Effector memory CD4-positive, alpha-beta T cell (primary cell): ENCODE measurements around the gene CORO2A.

Source experiments
- DNase-seq, 3 donors: peaks; one replicate each; pipeline ENCODE4 v3.0.0-alpha.2; 2020
- H3K27ac ChIP-seq: 2 replicates; pipeline ENCODE4 v1.7.0; 2013; ENCODE audit warnings: mild to moderate bottlenecking, low read length, moderate library complexity; ENCODE audit not compliant: insufficient read depth, poor library complexity, severe bottlenecking
- H3K27me3 ChIP-seq: replicated peaks from 2 replicates; pipeline ENCODE4 v1.7.0; 2013; ENCODE audit warnings: mild to moderate bottlenecking, low read length; ENCODE audit not compliant: insufficient read depth, control insufficient read depth, poor library complexity, severe bottlenecking
- H3K36me3 ChIP-seq: 2 replicates; pipeline ENCODE4 v1.7.0; 2013; ENCODE audit warnings: mild to moderate bottlenecking, low read length, moderate library complexity; ENCODE audit not compliant: control insufficient read depth, insufficient read depth
- H3K4me1 ChIP-seq: 2 replicates; pipeline ENCODE4 v1.7.0; 2013; ENCODE audit warnings: low read length, mild to moderate bottlenecking; ENCODE audit not compliant: control insufficient read depth, insufficient read depth, poor library complexity, severe bottlenecking
- H3K4me3 ChIP-seq: 2 replicates; pipeline ENCODE4 v1.7.0; 2013; ENCODE audit warnings: low read length, low read depth, mild to moderate bottlenecking; ENCODE audit not compliant: insufficient read depth, poor library complexity, severe bottlenecking
- H3K9me3 ChIP-seq: 2 replicates; pipeline ENCODE4 v1.7.0; 2013; ENCODE audit warnings: mild to moderate bottlenecking, low read length, moderate library complexity; ENCODE audit not compliant: control insufficient read depth

The CORO2A gene

GRCh38 chr9:98219794-98220370, 27.4 kb upstream of the CORO2A start:
- Histone ChIP-seq H3K27ac (no peak overlapping the region), H3K36me3 (peaks cover 24% of the 10 kb centered on the region), H3K4me1 (no peaks in the 10 kb centered on the region), H3K27me3 (no peaks in the 10 kb centered on the region), H3K4me3 (no peak overlapping the region), H3K9me3 (no peaks in the 10 kb centered on the region)
- no peak for DNase-seq

GRCh38 chr9:98219364-98219716, 26.9 kb upstream of the CORO2A start:
- no peak overlapping the region for H3K4me3 ChIP-seq
- no peaks in the 10 kb centered on the region for H3K9me3 ChIP-seq
- H3K36me3 ChIP-seq, result peaks cover 24% of the 10 kb centered on the region
- DNase-seq, result no peak
- no peaks in the 10 kb centered on the region for H3K4me1 ChIP-seq
- no peaks in the 10 kb centered on the region for H3K27me3 ChIP-seq
- no peak overlapping the region for H3K27ac ChIP-seq

- peaks cover 24% of the 10 kb centered on the region for H3K36me3 ChIP-seq
- no peak overlapping the region for H3K27ac ChIP-seq
- no peak overlapping the region for H3K4me3 ChIP-seq
- DNase-seq, result no peak
- H3K27me3 ChIP-seq, result no peaks in the 10 kb centered on the region
- H3K9me3 ChIP-seq, result no peaks in the 10 kb centered on the region
- no peaks in the 10 kb centered on the region for H3K4me1 ChIP-seq
Measured at GRCh38 chr9:98218562-98219363, 26.3 kb upstream of the CORO2A start.

- Histone ChIP-seq H3K27me3 (no peaks in the 10 kb centered on the region), H3K27ac (no peak overlapping the region), H3K36me3 (peaks cover 24% of the 10 kb centered on the region), H3K4me3 (no peak overlapping the region), H3K9me3 (no peaks in the 10 kb centered on the region), H3K4me1 (no peaks in the 10 kb centered on the region)
- no peak for DNase-seq
Measured at GRCh38 chr9:98217255-98217654, 24.8 kb upstream of the CORO2A start.

- Histone ChIP-seq H3K4me3 (no peak overlapping the region), H3K27ac (no peak overlapping the region), H3K9me3 (no peaks in the 10 kb centered on the region), H3K36me3 (peaks cover 21% of the 10 kb centered on the region), H3K4me1 (no peaks in the 10 kb centered on the region), H3K27me3 (no peaks in the 10 kb centered on the region)
- DNase-seq, result no peak
Measured at GRCh38 chr9:98216391-98216790, 24.0 kb upstream of the CORO2A start.

GRCh38 chr9:98215821-98216220, 23.4 kb upstream of the CORO2A start:
- Histone ChIP-seq H3K36me3 (peaks cover 15% of the 10 kb centered on the region), H3K9me3 (no peaks in the 10 kb centered on the region), H3K27me3 (no peaks in the 10 kb centered on the region), H3K4me1 (no peaks in the 10 kb centered on the region), H3K4me3 (no peak overlapping the region), H3K27ac (no peak overlapping the region)
- DNase-seq, result no peak

- no peaks in the 10 kb centered on the region for H3K27me3 ChIP-seq
- H3K4me3 ChIP-seq, result no peak overlapping the region
- H3K9me3 ChIP-seq, result no peaks in the 10 kb centered on the region
- no peak for DNase-seq
- peaks cover 9% of the 10 kb centered on the region for H3K36me3 ChIP-seq
- H3K4me1 ChIP-seq, result no peaks in the 10 kb centered on the region
- H3K27ac ChIP-seq, result no peak overlapping the region
Measured at GRCh38 chr9:98215271-98215670, 22.8 kb upstream of the CORO2A start.

GRCh38 chr9:98214811-98215210, 22.4 kb upstream of the CORO2A start:
- Histone ChIP-seq H3K36me3 (peaks cover 6% of the 10 kb centered on the region), H3K9me3 (no peaks in the 10 kb centered on the region), H3K4me3 (no peak overlapping the region), H3K27ac (no peak overlapping the region), H3K4me1 (no peaks in the 10 kb centered on the region), H3K27me3 (no peaks in the 10 kb centered on the region)
- no peak for DNase-seq

GRCh38 chr9:98211260-98211659, 18.8 kb upstream of the CORO2A start:
- Histone ChIP-seq H3K36me3 (no peaks in the 10 kb centered on the region), H3K9me3 (no peaks in the 10 kb centered on the region), H3K27ac (no peak overlapping the region), H3K4me1 (no peaks in the 10 kb centered on the region), H3K4me3 (no peak overlapping the region), H3K27me3 (no peaks in the 10 kb centered on the region)
- DNase-seq, result no peak

GRCh38 chr9:98210435-98210834, 18.0 kb upstream of the CORO2A start:
- Histone ChIP-seq H3K9me3 (no peaks in the 10 kb centered on the region), H3K27ac (no peak overlapping the region), H3K4me1 (no peaks in the 10 kb centered on the region), H3K27me3 (no peaks in the 10 kb centered on the region), H3K36me3 (no peaks in the 10 kb centered on the region), H3K4me3 (no peak overlapping the region)
- no peak for DNase-seq
